Stimulated activated CD4-positive, alpha-beta T cell treated with anti-CD3 and anti-CD28 coated beads, Interleukin-1b, Interleukin-23, amount 100 ng/mL, for 24 hours (primary cell): ENCODE results near the gene LRMDA.
A peak's percentile ranks its signal among the peaks of the same experiment; 100 is the strongest.
"Not testable (repeated sequence)": the region's sequence is repeated elsewhere in the genome, so short reads cannot be mapped to it uniquely, and the experiment has no call there.

ENCODE experiments used
- DNase-seq, 4 experiments: peaks; one replicate each; pipeline ENCODE4 v3.0.0-alpha.2; 2020; ENCODE audit warnings: low read depth in 4 of 4, low spot score in 1 of 4

Gene LRMDA

DNA sequence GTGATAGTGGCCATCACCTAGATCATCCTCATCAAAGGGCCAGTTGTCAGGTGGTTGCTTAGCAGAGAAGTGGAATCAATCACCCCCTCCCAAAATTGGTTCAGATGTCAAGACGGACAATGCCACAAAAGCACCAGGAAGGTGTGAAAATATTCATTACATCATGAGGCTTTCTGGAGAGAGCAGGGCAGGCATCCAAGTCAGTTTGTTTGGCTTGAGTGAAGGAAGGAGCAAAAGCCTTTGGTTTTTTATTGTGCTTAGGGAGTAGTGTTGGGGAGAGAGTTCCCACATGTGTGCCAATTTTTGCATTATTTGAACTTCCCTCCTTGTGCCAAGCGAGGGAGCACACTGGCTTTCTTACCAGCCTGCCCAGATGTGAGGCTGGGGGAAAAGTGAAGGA is 1082.9 kb downstream of the LRMDA start:
- no peak for DNase-seq

DNA sequence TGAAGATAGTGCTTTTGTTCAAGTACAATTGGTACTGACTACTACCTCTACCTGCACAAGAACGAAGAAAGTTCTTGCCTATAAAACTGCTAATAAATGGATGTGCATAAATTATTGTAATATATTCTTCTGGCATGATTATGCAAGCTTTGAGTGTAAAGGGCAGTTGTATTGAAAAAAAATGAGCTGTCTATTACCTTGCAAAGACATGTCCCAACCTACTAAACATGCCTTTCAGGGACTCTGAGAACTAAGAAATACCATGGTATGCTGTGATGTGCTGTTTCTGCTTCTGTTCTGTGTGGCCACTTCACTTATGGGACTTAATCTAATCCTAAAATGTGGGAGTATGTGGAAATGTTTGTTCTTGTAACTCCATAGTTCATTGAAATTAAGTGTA is 1083.4 kb downstream of the LRMDA start:
- no peak for DNase-seq

DNA sequence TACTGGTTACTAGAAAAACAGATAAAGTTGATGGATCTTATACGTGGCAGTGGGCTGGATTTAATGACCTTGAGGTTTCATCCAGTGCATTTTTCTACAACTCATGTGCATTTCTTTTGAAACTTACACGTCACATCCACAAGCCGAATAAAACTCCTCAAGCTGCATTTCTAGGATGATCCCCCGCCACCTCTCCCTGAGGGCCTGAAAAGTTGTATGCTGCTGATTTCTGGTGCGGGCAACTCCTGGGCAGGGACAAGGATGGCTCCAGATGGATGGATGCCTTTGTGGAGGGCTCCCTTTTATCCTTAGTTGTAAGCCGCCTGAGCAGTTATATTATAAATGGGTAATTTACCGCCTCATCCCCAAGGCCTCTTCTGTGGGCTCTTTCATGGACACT is 1091.1 kb downstream of the LRMDA start:
- no peak for DNase-seq

DNA sequence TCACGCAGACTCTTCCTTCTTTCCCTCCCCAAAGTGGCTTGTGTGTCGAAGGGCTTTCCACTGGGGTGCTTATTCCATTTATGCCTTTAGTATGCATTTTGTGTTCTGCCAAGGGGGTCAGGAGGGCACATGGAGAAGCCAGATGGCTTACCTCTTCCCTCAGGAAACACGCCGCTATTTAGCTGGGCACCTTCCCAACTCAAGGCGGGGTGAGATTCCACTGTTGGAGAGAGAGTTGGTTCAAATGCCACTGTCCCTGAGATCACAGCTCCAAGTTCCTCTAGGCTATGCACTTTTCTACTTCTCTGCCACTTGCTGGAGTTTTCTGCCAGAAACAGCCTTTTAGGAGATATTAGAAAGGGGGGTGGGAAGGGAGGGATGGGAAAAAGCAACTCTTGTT is 1091.8 kb downstream of the LRMDA start:
- no peak for DNase-seq

DNA sequence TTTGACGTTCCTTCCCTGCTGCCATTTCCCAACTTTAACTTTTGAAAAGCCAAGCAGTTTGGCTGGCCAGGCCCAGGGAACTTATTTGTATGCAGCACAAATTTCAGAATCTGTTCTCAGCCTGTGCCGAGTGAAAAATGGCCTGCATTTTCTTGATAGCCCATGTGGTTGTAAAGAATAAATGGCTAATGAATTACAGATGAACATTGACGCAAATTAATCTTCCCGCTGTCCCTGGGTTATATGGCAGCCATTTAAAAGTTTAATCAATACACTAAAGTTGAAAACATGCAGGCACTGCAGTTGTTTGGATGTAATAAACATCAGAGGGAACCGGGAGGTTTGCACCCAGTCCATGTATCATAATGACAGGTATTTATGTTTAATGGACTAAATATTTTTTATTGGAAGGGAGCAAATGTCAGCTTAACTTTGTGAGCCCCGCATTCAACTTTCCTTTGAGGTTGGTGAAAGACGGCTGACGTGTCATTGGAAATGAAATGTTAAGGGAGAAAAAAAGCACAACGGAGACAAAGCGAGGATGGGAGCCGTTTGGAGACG is 1092.4 kb downstream of the LRMDA start:
- DNase-seq = no peak

DNA sequence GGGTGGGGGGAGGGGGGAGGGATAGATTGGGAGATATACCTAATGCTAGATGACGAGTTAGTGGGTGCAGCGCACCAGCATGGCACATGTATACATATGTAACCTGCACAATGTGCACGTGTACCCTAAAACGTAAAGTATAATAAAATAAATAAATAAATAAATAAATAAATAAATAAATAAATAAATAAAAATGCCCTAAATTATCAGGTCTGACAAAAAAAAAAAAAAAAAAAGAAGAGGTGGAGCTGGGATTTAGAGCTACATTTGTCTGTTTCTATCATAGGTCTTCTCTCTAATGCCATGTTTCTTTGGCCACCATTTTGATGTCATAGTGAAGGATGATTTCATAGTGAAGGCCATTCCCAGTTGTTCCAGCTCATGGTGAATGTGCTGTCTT is 1095.4 kb downstream of the LRMDA start:
- not testable (repeated sequence) for DNase-seq

DNA sequence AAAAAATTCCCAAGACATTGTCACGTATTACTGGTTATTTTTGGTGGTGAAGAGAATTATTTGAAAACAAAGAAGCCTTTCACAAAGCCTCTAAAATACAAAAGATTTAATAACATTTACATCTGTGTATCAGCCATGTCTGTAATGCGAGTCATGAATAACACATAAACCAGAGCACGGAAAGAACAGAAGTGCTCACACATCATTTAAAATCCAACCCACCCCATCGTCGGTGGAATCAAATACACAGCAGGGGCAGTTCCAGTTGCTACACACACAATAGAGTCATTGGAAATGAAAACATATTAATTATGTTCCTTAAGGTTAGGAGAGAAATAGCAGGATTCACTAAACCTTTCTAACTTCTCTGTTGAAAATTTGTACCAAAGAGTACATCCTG is 1108.9 kb downstream of the LRMDA start:
- no peak for DNase-seq

DNA sequence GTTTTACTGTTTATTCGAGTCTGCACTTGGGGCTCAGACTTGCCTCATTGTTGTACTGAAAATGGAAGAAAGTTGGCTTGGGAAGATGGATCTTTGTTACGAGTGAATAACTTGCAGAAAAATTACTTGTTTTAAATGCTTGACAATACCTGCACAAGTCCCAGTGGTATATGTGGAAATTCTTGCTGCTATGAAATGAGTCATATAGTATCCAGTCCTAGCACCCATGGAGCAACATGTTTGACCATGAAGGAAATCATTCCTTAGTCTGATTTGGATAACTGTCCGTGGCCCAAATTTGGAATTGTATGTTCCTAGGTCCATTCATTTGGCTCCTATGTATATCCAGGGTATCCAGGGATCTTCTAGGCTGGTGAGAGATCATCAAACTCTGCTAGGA is 1109.4 kb downstream of the LRMDA start:
- DNase-seq = no peak

DNA sequence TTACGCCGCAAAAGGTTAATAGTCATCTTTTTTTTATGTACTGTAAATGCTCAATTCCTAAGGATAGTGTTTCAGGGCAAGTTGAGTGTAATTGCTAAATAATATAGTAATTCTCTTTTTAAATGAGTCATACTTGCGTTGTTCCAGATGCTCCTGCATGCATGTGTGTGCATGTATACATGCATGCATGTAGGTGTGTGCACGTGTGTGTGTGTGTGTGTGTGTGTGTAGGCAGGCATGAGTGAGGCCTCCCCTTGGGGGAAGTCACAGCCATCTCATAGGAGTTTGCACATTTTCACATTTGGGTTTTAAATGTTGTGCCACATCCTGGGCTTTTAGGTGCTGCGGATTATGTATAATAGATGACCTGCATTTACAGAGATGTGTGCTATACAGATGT is 1110.4 kb downstream of the LRMDA start:
- DNase-seq = no peak

DNA sequence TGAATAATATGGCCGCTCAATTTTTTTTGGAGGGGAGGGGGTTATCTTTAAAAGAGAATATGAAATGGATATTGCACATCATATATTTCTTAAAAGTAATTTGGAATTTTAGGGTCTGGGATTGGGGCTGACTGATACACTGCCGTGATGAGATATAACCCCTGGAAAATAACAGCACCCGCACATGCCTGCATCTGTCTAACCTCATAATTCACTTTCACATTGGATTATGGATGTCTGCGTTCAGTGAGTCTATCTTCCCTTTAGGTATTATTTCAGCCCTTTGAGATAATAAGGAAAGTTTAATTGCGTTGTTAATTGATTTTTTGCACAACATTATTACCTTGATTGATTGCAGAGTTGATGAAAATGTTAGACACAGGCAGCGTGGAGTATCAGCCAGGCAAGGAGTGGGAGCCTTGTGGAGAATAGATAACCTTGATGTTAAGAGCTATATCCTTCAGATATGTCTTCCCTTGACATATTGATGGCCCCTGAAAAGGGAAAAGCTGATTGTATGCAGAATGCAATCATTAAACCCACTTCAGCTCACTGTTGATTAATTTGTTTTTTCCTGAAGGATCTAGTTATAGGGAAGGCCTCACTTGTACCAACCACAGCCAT is 1111.0 kb downstream of the LRMDA start:
- no peak for DNase-seq

DNA sequence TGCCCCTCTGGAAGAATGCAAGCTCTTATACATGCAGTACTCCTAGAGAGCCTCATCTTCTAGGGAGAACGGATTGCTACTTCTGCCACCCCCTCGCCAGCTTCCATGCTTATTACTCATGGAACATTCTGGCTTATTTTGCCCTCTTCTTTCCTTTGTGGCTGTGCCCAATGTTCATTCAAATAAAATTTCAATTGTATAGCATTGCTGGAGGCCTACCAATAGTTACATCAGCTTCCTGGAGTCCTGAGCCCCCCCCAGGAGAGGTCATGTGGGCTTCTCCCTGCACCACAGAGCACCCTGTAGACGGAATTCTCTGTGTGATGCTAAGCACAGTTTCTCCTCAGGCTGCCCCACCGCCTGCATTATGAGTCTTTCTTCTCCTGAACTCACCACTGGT is 1112.2 kb downstream of the LRMDA start:
- no peak for DNase-seq

DNA sequence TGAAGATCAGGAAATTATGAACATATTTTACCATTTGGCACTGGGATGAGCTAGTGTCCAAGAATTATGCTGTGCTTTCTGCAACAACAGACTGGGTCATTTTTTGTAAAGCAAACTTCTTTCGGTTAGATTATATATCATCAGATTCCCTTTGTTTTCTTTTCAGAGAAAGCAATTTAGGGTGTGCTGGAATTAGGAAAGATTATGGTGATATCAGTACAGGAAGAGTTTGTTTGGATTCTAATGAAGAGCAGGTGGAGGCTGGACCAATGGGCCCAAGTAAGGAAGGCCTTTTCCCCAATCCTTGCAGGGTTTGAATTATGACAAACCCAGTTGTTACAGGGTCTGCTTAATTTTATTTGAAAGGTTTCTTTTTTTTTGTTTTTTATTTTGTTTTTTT is 1113.4 kb downstream of the LRMDA start:
- no peak for DNase-seq

DNA sequence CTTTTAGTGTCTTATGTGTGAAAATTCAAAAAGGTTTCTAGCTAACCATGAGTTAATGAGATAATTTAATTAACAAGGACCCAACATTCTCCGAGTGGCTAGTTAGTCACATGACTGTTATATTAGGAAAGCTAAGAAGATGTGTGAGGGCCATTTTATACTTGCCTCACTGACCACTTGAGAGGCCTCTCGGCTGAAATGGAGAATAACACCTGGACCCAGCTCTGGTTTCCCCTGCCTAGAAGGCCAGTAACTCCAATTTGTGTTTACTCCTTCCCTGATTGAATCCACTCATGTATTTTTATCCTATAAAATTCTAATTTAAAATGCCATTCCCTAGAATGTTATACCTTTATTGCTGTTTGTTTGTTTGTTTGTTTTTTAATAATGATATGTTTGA is 1115.0 kb downstream of the LRMDA start:
- no peak for DNase-seq

DNA sequence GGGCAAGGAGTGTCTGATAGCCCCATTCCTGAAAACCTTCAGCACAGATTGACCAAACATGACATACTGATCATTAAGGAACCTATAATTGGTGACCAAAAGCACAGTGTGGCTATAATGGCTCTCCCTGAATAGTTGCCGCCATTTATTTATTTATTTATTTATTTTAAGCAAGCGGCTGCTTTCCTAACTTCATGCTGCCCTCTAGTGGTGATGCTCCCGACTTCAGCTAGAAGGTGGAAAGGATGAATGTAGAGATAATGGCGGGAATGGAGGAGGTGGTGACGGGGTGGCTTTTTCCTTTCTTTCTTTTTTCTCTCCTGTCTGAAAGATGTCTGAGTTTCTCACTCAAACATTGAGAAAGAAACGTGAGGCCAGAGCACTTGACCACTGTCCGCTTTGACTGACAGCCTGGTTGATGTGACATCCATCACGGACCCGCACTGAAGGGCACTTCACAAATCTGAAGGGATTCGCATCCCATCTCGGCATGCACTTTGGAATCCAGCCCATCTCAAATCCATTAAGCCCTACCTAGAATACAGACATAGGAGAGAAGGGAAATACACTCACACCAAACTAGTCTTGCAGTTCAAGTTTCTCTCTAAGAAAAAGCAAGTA is 1116.0 kb downstream of the LRMDA start:
- DNase-seq = peak; percentile 9 to 32 (median 18)

DNA sequence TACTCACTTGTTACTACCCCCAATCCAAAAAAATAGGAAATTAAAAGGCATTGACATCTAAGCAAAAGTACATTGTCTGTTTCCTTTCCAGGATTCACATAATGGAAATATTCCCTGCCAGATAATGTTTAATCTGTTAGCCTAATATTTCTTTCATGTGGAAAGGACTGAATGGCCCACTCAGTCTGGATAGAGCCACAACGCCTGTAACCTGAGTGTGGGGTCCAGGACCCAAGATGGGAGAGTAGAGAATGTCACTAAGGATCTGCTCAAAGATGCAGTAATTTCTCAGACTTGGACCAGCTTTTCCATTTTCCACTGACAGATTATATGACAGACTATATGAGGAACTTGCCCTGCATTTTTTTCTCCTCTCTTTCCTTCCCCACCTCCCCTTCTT is 1117.3 kb downstream of the LRMDA start:
- no peak for DNase-seq

DNA sequence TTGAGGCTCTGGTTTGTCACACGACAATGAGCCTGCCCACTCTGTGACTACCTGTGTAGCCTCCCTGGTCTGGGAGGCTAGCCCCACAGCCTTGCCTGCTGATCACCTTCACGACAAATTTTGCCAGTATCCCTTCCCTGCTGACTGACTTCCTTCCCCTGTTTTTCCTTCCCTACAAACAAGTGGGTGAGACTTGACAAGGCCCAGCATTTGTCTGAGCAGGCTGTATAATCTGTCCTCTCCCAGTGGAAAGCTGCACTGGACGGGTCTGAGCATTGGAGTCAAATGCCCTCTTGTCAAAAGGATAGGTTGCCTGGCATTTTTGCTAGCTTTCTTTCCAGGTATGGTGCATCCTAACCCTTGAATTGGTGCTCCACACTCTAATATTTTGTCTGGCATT is 1117.7 kb downstream of the LRMDA start:
- DNase-seq = no peak

DNA sequence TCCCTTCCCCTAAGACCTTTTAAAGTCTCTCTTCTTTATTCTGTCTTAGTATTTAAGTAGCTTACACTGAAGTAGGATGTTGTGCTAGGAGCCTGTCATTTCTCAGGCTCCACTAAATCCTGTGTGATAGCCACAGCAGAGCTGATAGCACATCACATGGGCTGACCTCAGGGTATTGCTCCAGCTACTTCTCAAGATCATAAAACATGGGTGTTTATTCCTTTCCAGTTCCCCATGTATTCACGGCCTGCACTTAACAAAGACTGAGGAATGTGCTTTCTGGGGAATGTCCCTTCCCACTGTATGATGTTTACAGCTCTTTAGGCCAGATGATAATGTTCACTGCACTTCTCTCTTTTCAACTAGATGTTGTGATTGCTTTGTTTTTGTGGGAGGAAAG is 1119.4 kb downstream of the LRMDA start:
- no peak for DNase-seq

DNA sequence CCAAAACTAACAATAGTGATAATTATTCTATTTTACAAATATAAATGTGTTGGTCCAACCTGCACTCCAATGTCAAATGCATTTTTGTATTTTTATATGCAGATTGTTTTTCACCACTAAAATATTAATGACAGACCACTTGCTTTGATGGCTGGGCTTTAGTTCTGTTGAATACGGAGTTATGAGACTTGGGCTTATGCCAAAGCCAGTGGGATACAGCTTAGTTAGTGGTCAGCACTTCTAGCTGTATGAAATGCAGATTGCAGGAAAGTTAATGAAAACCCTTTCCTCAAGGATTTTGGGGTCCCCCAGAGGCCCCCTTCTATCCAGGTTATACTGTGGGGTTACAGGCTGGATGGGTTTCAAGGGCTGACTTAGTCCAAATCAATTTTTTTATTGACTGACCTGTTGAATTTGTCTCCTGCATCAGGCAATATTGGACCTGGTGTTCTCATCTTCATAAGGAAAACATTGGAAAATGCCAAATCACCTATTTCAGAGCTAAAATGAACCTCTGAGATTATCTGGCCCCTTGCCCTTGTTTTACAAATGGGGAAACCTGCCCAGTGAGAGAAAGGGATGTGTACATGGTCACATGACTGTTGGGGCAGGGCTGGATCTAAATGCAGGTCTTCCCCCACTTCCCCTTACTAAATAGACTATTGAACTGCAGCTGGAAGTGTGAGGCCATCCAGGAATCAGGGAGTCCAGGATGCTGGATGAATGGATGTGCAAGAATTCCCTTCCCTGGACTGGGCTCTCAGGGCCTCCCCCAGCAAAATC is 1120.9 kb downstream of the LRMDA start:
- DNase-seq = no peak

DNA sequence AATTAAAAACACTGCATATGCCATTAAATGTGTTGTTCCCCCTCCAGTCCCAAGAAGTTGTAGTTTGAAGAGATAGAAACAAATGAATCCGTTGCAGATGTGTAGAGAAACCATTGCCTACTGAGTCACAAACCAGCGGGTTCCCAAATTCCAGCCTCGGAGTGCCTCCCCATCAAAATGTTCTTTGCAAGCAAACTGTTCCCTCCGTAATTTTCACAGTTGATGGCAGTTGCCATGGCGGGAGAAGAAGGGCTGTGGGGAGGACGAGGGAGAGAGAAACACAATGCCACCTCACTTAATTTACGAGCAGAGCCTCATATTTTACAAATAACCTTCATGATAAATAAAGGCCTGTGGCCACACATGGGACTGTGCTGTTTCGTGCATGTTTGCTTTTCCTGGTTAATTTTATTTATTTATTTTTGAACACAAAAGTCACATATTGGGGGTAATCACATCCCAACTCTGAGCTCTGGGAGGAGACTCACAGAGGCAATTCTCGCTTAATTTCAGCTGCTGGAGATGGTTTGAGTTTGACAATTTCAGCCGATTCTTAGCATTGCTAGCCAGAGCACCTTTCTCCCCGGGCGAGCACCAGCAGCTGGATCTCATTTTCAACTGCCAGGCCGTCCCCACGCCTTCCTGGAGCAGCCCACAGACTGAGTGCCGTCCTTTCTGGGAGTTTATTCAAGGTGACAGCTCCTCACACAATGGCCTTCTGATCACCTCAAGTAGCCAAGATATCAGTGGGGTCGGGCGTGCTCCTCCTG is 1122.0 kb downstream of the LRMDA start:
- DNase-seq = no peak

DNA sequence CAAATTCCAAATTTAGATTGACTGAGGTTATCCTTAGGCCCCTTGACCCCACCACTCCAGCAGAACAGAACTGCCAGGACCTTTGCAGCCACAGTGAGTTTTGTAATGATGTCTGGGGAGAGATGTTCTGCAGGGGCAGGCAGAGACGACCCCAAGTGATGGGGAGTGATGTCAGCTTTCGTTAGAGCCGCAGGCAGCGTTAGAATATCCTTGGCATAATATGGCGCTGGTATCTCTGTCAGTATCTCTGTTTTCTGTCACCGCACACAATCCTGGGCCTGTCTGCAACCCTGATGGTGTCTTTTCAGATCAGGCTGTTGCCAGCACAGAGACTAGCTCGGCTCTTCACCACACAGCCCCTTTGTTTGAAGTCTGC is 1122.6 kb downstream of the LRMDA start:
- DNase-seq = no peak

DNA sequence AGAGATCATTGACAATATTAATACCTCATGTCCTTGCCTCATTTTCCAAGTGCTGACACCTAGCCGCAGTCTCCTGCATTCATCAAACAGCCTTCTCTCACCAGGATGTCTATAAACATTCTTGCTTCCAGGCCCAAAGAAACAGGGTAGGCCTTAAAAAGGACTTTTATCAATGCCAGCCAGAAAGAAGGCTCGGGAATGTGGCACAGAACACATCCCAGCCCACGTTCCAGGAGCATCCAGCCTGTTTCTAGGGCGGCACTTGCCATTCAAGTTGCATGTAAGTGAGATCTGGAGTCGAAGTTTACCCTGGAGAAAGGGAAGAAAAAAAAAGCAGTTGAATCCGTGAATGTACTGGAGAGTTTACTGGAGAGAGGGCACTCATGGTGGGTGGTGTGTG is 1123.1 kb downstream of the LRMDA start:
- DNase-seq = no peak
